AG04450 (cell line): ENCODE results near the gene SLC20A1. TPM values are rescaled to one million over a fixed set of nuclear protein-coding genes. Genes with fewer than 3 reads are reported as not detected.

Source experiments
- CTCF ChIA-PET: fragments of 300-600, 350-600 bp; formaldehyde crosslinking; extraction: SDS; loops from one replicate; lab custom pipeline; 2022; ENCODE audit warnings: antibody characterized with exemption, inconsistent platforms; lab: Charles Lee
- POLR2A ChIA-PET: fragments of 350-600 bp; formaldehyde crosslinking; extraction: SDS; loops from one replicate; lab custom pipeline; 2021; ENCODE audit warnings: antibody characterized with exemption, inconsistent platforms; lab: Yijun Ruan, JAX
- DNase-seq: peaks from one replicate; pipeline ENCODE4 v3.0.0-alpha.2; 2011; ENCODE audit warnings: low read depth, low spot score
- H3K27ac ChIP-seq: one replicate; pipeline ENCODE4 v1.5.1; 2012; ENCODE audit warnings: low read depth, low read length, control low read depth
- H3K27me3 ChIP-seq: one replicate; pipeline ENCODE4 v1.6.0; 2012; ENCODE audit warnings: low read length; ENCODE audit not compliant: control insufficient read depth, insufficient read depth
- H3K4me3 ChIP-seq: 2 replicates; pipeline ENCODE4 v1.5.1; 2011; ENCODE audit warnings: mild to moderate bottlenecking, low read depth, low read length, control low read depth
- H3K9me3 ChIP-seq: 2 replicates; pipeline ENCODE4 v1.5.1; 2012; ENCODE audit warnings: low read length; ENCODE audit not compliant: control insufficient read depth, insufficient read depth
- CTCF ChIP-seq: IDR thresholded peaks from 2 replicates; pipeline ENCODE4 v1.5.1; 2011; ENCODE audit warnings: low read depth, low read length, control low read depth, inconsistent platforms
- polyA plus RNA-seq: library from polyadenylated mRNA; depleted of rRNA; stranded (reverse); fragments of >200 nt; gene quantifications from 2 replicates; pipeline ENCODE4 v1.2.3, GENCODE V29; 2011

The SLC20A1 gene
- polyA plus RNA-seq, 1 experiment: 74.8 TPM

DNA sequence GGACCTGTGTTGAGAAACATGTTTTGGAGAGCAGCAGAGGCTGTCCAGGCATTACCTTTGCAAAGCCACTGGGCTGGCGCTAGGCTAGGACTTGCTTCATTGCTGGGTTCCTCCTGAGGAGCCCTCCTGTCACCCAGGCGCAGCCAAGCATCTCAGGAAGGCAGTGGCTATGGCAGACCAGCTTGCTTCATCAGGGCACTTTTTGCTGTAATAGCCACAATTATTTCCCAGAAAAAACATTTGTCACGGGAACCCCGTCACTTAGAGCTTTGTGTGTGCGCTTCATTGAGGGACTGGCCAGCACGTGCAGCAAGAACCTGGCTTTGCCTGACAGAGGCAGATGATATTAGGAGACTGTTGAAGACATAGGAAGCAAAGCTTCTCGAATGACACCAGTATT, 36.4 kb downstream of the SLC20A1 start:
- H3K9me3 ChIP-seq: no peaks in the 10 kb centered on the region
- no peaks in the 10 kb centered on the region for H3K27me3 ChIP-seq
- ChIA-PET CTCF (no interaction called here), POLR2A (no interaction called here)
- H3K4me3 ChIP-seq: no peak overlapping the region
- no peak for DNase-seq
- no peak for TF ChIP-seq CTCF
- no peak overlapping the region for H3K27ac ChIP-seq

DNA sequence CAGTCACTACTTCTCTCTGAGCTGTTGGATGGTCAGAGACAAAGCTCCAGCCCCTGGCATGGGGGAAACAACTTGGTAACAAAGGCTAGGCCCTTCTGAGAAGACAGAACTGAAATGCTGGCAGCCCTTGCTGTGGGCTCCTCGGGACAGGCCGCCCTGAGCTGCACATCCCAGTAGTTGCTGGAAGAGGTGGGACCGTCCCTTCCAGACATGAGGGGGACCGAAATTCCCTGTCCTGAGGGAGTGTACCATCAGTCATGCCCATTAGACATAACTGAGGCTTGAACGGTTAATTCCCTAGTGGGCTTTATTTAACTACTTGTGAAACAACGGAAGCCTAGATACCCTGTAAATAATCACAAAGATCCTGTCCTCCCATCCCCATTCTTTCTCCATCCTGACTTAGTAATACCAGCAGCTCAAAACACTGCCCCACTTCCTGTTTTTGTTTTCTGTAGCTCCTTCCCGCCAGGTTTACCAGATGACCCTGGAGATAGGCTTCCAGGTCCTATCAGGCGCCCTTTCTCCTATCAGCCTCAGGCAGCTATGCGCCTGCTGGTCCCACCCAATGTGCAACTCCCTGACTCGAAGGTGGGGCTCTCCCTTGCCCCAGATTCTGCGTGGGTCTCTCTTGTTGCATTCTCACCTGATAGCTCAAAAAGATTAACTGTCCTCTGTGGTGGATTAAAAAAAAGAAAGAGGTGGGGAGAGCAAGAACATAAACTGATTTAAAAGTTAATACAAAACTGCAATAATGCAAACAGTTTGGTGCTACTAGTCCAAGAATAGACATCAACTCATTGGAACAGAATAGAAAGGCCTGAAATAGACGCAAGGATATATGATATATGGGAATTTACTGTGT, 38.0 kb downstream of the SLC20A1 start:
- TF ChIP-seq CTCF: no peak
- H3K4me3 ChIP-seq: no peak overlapping the region
- no peaks in the 10 kb centered on the region for H3K9me3 ChIP-seq
- DNase-seq: no peak
- no peak overlapping the region for H3K27ac ChIP-seq
- no peaks in the 10 kb centered on the region for H3K27me3 ChIP-seq
- ChIA-PET CTCF (interaction anchor here (0.6 to 1.5 kb wide), 3 partner anchors 9 to 84 kb away, joined by 4 to 7 read pairs (median 6); no protein-coding TSS in a partner anchor), POLR2A (no interaction called here)

GRCh38 chr2:112684415-112684775, 38.7 kb downstream of the SLC20A1 start:
- ChIA-PET POLR2A (no interaction called here), CTCF (interaction anchor here (0.6 to 1.8 kb wide), 8 partner anchors 8 to 84 kb away, joined by 3 to 8 read pairs (median 6); no protein-coding TSS in a partner anchor)
- Histone ChIP-seq H3K27ac (no peak overlapping the region), H3K9me3 (no peaks in the 10 kb centered on the region), H3K27me3 (no peaks in the 10 kb centered on the region), H3K4me3 (no peak overlapping the region)
- no peak for TF ChIP-seq CTCF
- no peak for DNase-seq

DNA sequence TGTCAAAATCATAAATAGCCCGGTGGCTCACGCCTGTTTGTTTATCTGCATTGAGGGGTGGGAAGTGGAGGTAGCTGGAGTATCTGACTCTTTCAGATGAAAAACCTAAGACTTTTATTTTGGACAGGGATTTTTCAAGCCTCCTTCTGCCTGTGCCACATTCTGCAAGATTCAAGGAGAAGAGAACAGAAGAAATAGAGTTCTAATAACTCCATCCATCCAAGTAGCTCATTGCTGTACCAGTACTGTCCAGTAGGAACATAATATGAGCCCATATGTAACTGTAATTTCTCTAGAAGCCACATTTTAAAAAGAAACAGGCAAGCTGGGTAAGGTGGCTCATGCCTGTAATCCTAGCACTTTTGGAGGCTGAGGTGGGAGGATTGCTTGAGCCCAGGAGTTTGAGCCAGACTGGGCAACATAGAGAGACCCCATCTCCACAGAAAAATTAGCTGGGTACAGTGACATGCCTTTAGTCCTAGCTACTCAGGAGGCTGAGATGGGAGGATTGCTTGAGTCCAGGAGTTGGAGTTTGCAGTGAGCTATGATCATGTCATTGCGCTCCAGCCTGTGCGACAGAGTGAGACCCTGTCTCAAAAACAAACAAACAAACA, 39.6 kb downstream of the SLC20A1 start:
- CTCF ChIA-PET: interaction anchor here (0.5 to 1.8 kb wide), 13 partner anchors 9 to 85 kb away, joined by 3 to 8 read pairs (median 5); no protein-coding TSS in a partner anchor
- no peaks in the 10 kb centered on the region for H3K27me3 ChIP-seq
- TF ChIP-seq CTCF: peak; percentile 45
- H3K27ac ChIP-seq: no peak overlapping the region
- H3K4me3 ChIP-seq: no peak overlapping the region
- H3K9me3 ChIP-seq: no peaks in the 10 kb centered on the region
- POLR2A ChIA-PET: interaction anchor here (0.5 kb wide), 1 partner anchor 30 kb away, joined by 4 read pairs; no protein-coding TSS in a partner anchor
- no peak for DNase-seq
